Measurements from ENCODE around the gene FHAD1. TPM values are rescaled to one million over a fixed set of nuclear protein-coding genes. Genes with fewer than 3 reads are reported as not detected.
A peak's percentile ranks its signal among the peaks of the same experiment; 100 is the strongest.
"Not testable (repeated sequence)": the region's sequence is repeated elsewhere in the genome, so short reads cannot be mapped to it uniquely, and the experiment has no call there.

The FHAD1 gene
- total and polyA plus RNA-seq, 9 donors, result 0.82 to 2.1 (median 1.3) TPM

GRCh38 chr1:15425521-15425920 is 178.5 kb downstream of the FHAD1 start:
- H3K4me1 ChIP-seq (ENCODE audit: control insufficient read depth, insufficient read depth, low read length), result peaks cover 58% of the 10 kb centered on the region
- no peak overlapping the region for H3K4me3 ChIP-seq (ENCODE audit: low read length)
- WGBS (ENCODE audit: insufficient coverage), result 95% methylated on average over 6 of the region's 10 CpGs

GRCh38 chr1:15425958-15426357 is 178.9 kb downstream of the FHAD1 start:
- DNase-seq, result peak; percentile 51
- Histone ChIP-seq H3K27me3 (ENCODE audit: control insufficient read depth, insufficient read depth, low read length) (no peaks in the 10 kb centered on the region), H3K36me3 (ENCODE audit: control insufficient read depth, insufficient read depth, low read length) (peaks cover 17% of the 10 kb centered on the region), H3K4me1 (ENCODE audit: control insufficient read depth, insufficient read depth, low read length) (peaks cover 60% of the 10 kb centered on the region), H3K9me3 (replicated peaks; ENCODE audit: control insufficient read depth, low read depth, low read length) (no peaks in the 10 kb centered on the region), H3K4me3 (ENCODE audit: low read length) (no peak overlapping the region), H3K27ac (ENCODE audit: low read length) (no peak overlapping the region)
- 71% methylated on average over 2 of the region's 6 CpGs for WGBS (ENCODE audit: insufficient coverage)

More at GRCh38 chr1:15425521-15425920, 178.5 kb downstream of the FHAD1 start:
- Histone ChIP-seq H3K36me3 (ENCODE audit: control insufficient read depth, insufficient read depth, low read length) (peaks cover 17% of the 10 kb centered on the region), H3K9me3 (replicated peaks; ENCODE audit: control insufficient read depth, low read depth, low read length) (no peaks in the 10 kb centered on the region), H3K27me3 (ENCODE audit: control insufficient read depth, insufficient read depth, low read length) (no peaks in the 10 kb centered on the region), H3K27ac (ENCODE audit: low read length) (no peak overlapping the region)
- no peak for DNase-seq

GRCh38 chr1:15426492-15427279 is 179.7 kb downstream of the FHAD1 start:
- Histone ChIP-seq H3K36me3 (ENCODE audit: control insufficient read depth, insufficient read depth, low read length) (peaks cover 17% of the 10 kb centered on the region), H3K27ac (ENCODE audit: low read length) (peak overlapping the region; percentile 13)
- peak; percentile 53 for DNase-seq

GRCh38 chr1:15427280-15427666 is 180.2 kb downstream of the FHAD1 start:
- H3K4me3 ChIP-seq (ENCODE audit: low read length), result no peak overlapping the region
- peaks cover 17% of the 10 kb centered on the region for H3K36me3 ChIP-seq (ENCODE audit: control insufficient read depth, insufficient read depth, low read length)
- H3K4me1 ChIP-seq (ENCODE audit: control insufficient read depth, insufficient read depth, low read length), result peaks cover 62% of the 10 kb centered on the region
- no peaks in the 10 kb centered on the region for H3K9me3 ChIP-seq (replicated peaks; ENCODE audit: control insufficient read depth, low read depth, low read length)
- H3K27ac ChIP-seq (ENCODE audit: low read length), result peak overlapping the region; percentile 13
- 38% methylated on average over 3 of the region's 6 CpGs for WGBS (ENCODE audit: insufficient coverage)
- no peaks in the 10 kb centered on the region for H3K27me3 ChIP-seq (ENCODE audit: control insufficient read depth, insufficient read depth, low read length)
- DNase-seq, result no peak

More at GRCh38 chr1:15426492-15427279, 179.7 kb downstream of the FHAD1 start:
- Histone ChIP-seq H3K27me3 (ENCODE audit: control insufficient read depth, insufficient read depth, low read length) (no peaks in the 10 kb centered on the region), H3K9me3 (replicated peaks; ENCODE audit: control insufficient read depth, low read depth, low read length) (no peaks in the 10 kb centered on the region), H3K4me3 (ENCODE audit: low read length) (no peak overlapping the region), H3K4me1 (ENCODE audit: control insufficient read depth, insufficient read depth, low read length) (peaks cover 58% of the 10 kb centered on the region)
- WGBS (ENCODE audit: insufficient coverage), result 52% methylated on average over 19 of the region's 30 CpGs

- H3K9me3 ChIP-seq (replicated peaks; ENCODE audit: control insufficient read depth, low read depth, low read length); H3K27me3 ChIP-seq (ENCODE audit: control insufficient read depth, insufficient read depth, low read length); DNase-seq; H3K4me3 ChIP-seq (ENCODE audit: low read length); H3K27ac ChIP-seq (ENCODE audit: low read length): not testable (repeated sequence)
- peaks cover 68% of the 10 kb centered on the region for H3K4me1 ChIP-seq (ENCODE audit: control insufficient read depth, insufficient read depth, low read length)
- H3K36me3 ChIP-seq (ENCODE audit: control insufficient read depth, insufficient read depth, low read length), result peaks cover 17% of the 10 kb centered on the region
- WGBS (ENCODE audit: insufficient coverage), result 75% methylated on average over 4 of the region's 11 CpGs
Measured at GRCh38 chr1:15428252-15428651, 181.2 kb downstream of the FHAD1 start.

- Histone ChIP-seq H3K4me1 (ENCODE audit: control insufficient read depth, insufficient read depth, low read length) (peaks cover 69% of the 10 kb centered on the region), H3K36me3 (ENCODE audit: control insufficient read depth, insufficient read depth, low read length) (peaks cover 17% of the 10 kb centered on the region), H3K4me3 (ENCODE audit: low read length) (no peak overlapping the region), H3K9me3 (replicated peaks; ENCODE audit: control insufficient read depth, low read depth, low read length) (no peaks in the 10 kb centered on the region), H3K27ac (ENCODE audit: low read length) (no peak overlapping the region), H3K27me3 (ENCODE audit: control insufficient read depth, insufficient read depth, low read length) (no peaks in the 10 kb centered on the region)
- WGBS (ENCODE audit: insufficient coverage), result 80% methylated on average over 10 of the region's 18 CpGs
- no peak for DNase-seq
Measured at GRCh38 chr1:15428815-15429435, 181.9 kb downstream of the FHAD1 start.

GRCh38 chr1:15429701-15430149 is 182.7 kb downstream of the FHAD1 start:
- Histone ChIP-seq H3K4me1 (ENCODE audit: control insufficient read depth, insufficient read depth, low read length) (peaks cover 61% of the 10 kb centered on the region), H3K9me3 (replicated peaks; ENCODE audit: control insufficient read depth, low read depth, low read length) (no peaks in the 10 kb centered on the region), H3K27me3 (ENCODE audit: control insufficient read depth, insufficient read depth, low read length) (no peaks in the 10 kb centered on the region), H3K27ac (ENCODE audit: low read length) (no peak overlapping the region), H3K36me3 (ENCODE audit: control insufficient read depth, insufficient read depth, low read length) (peaks cover 17% of the 10 kb centered on the region), H3K4me3 (ENCODE audit: low read length) (no peak overlapping the region)
- 67% methylated on average over 10 of the region's 19 CpGs for WGBS (ENCODE audit: insufficient coverage)
- no peak for DNase-seq

- Histone ChIP-seq H3K27ac (ENCODE audit: low read length) (peak overlapping the region; percentile 78), H3K4me1 (ENCODE audit: control insufficient read depth, insufficient read depth, low read length) (peaks cover 50% of the 10 kb centered on the region), H3K9me3 (replicated peaks; ENCODE audit: control insufficient read depth, low read depth, low read length) (no peaks in the 10 kb centered on the region), H3K27me3 (ENCODE audit: control insufficient read depth, insufficient read depth, low read length) (no peaks in the 10 kb centered on the region), H3K36me3 (ENCODE audit: control insufficient read depth, insufficient read depth, low read length) (peaks cover 14% of the 10 kb centered on the region), H3K4me3 (ENCODE audit: low read length) (no peak overlapping the region)
- WGBS (ENCODE audit: insufficient coverage), result 64% methylated on average over 9 of the region's 19 CpGs
- DNase-seq, result peak; percentile 61
Measured at GRCh38 chr1:15430787-15431570, 184.0 kb downstream of the FHAD1 start.

GRCh38 chr1:15431571-15431948 is 184.5 kb downstream of the FHAD1 start:
- Histone ChIP-seq H3K36me3 (ENCODE audit: control insufficient read depth, insufficient read depth, low read length) (peaks cover 10% of the 10 kb centered on the region), H3K27ac (ENCODE audit: low read length) (peak overlapping the region; percentile 78), H3K27me3 (ENCODE audit: control insufficient read depth, insufficient read depth, low read length) (no peaks in the 10 kb centered on the region), H3K4me1 (ENCODE audit: control insufficient read depth, insufficient read depth, low read length) (peaks cover 44% of the 10 kb centered on the region), H3K9me3 (replicated peaks; ENCODE audit: control insufficient read depth, low read depth, low read length) (no peaks in the 10 kb centered on the region), H3K4me3 (ENCODE audit: low read length) (no peak overlapping the region)
- no CpG with 5 or more reads among the region's 4 CpGs for WGBS (ENCODE audit: insufficient coverage)
- DNase-seq, result no peak

GRCh38 chr1:15432324-15432723 is 185.3 kb downstream of the FHAD1 start:
- H3K27ac ChIP-seq (ENCODE audit: low read length), result peak overlapping the region; percentile 80
- H3K4me1 ChIP-seq (ENCODE audit: control insufficient read depth, insufficient read depth, low read length), result peaks cover 36% of the 10 kb centered on the region
- no peaks in the 10 kb centered on the region for H3K9me3 ChIP-seq (replicated peaks; ENCODE audit: control insufficient read depth, low read depth, low read length)
- DNase-seq, result peak; percentile 85
- peaks cover 10% of the 10 kb centered on the region for H3K36me3 ChIP-seq (ENCODE audit: control insufficient read depth, insufficient read depth, low read length)
- WGBS (ENCODE audit: insufficient coverage), result 24% methylated on average over 7 of the region's 9 CpGs
- no peaks in the 10 kb centered on the region for H3K27me3 ChIP-seq (ENCODE audit: control insufficient read depth, insufficient read depth, low read length)
- no peak overlapping the region for H3K4me3 ChIP-seq (ENCODE audit: low read length)
